Measurements from ENCODE around the gene ATOSB.

Gene ATOSB

GRCh38 chr9:35112257-35113020 lies 3.2 kb downstream of the ATOSB start:
- Histone ChIP-seq H3K4me1 (ENCODE audit: control insufficient read depth, insufficient read depth, low read length) (peaks cover 35% of the 10 kb centered on the region), H3K9ac (ENCODE audit: low read length) (no peak overlapping the region), H3K27me3 (ENCODE audit: control insufficient read depth, insufficient read depth, low read length) (no peaks in the 10 kb centered on the region), H3K27ac (ENCODE audit: low read depth, low read length) (no peak overlapping the region), H3K9me3 (ENCODE audit: control insufficient read depth, insufficient read depth, low read depth, low read length) (no peaks in the 10 kb centered on the region), H3K36me3 (ENCODE audit: control insufficient read depth, insufficient read depth, low read length) (peaks cover 4% of the 10 kb centered on the region; the same call in 1 of the 2 replicates), H3K4me3 (ENCODE audit: low read depth, low read length) (peak overlapping the region; percentile 43; the same call in 1 of the 2 replicates)

- peaks cover 30% of the 10 kb centered on the region for H3K4me1 ChIP-seq (ENCODE audit: control insufficient read depth, insufficient read depth, low read length)
- H3K27me3 ChIP-seq (ENCODE audit: control insufficient read depth, insufficient read depth, low read length) = no peaks in the 10 kb centered on the region
- H3K4me3 ChIP-seq (ENCODE audit: low read depth, low read length) = peak overlapping the region; percentile 74
- no peak overlapping the region for H3K27ac ChIP-seq (ENCODE audit: low read depth, low read length)
- peak overlapping the region; percentile 69 for H3K9ac ChIP-seq (ENCODE audit: low read length)
- no peaks in the 10 kb centered on the region for H3K9me3 ChIP-seq (ENCODE audit: control insufficient read depth, insufficient read depth, low read depth, low read length)
- H3K36me3 ChIP-seq (ENCODE audit: control insufficient read depth, insufficient read depth, low read length) = peaks cover 11% of the 10 kb centered on the region; the same call in 1 of the 2 replicates
Observed at GRCh38 chr9:35111001-35111933, 4.4 kb downstream of the ATOSB start.

GRCh38 chr9:35110327-35110761 lies 5.3 kb downstream of the ATOSB start:
- peaks cover 30% of the 10 kb centered on the region for H3K4me1 ChIP-seq (ENCODE audit: control insufficient read depth, insufficient read depth, low read length)

GRCh38 chr9:35108946-35109575 lies 6.6 kb downstream of the ATOSB start:
- Histone ChIP-seq H3K27me3 (ENCODE audit: control insufficient read depth, insufficient read depth, low read length) (no peaks in the 10 kb centered on the region), H3K9me3 (ENCODE audit: control insufficient read depth, insufficient read depth, low read depth, low read length) (no peaks in the 10 kb centered on the region), H3K4me1 (ENCODE audit: control insufficient read depth, insufficient read depth, low read length) (peaks cover 24% of the 10 kb centered on the region), H3K9ac (ENCODE audit: low read length) (no peak overlapping the region), H3K27ac (ENCODE audit: low read depth, low read length) (no peak overlapping the region), H3K36me3 (ENCODE audit: control insufficient read depth, insufficient read depth, low read length) (peaks cover 25% of the 10 kb centered on the region; the same call in 1 of the 2 replicates), H3K4me3 (ENCODE audit: low read depth, low read length) (no peak overlapping the region)

More at GRCh38 chr9:35110327-35110761, 5.3 kb downstream of the ATOSB start:
- H3K36me3 ChIP-seq (ENCODE audit: control insufficient read depth, insufficient read depth, low read length) = peaks cover 20% of the 10 kb centered on the region; the same call in 1 of the 2 replicates
- H3K27me3 ChIP-seq (ENCODE audit: control insufficient read depth, insufficient read depth, low read length) = no peaks in the 10 kb centered on the region
- no peak overlapping the region for H3K9ac ChIP-seq (ENCODE audit: low read length)
- H3K27ac ChIP-seq (ENCODE audit: low read depth, low read length) = no peak overlapping the region
- H3K4me3 ChIP-seq (ENCODE audit: low read depth, low read length) = peak overlapping the region; percentile 74
- H3K9me3 ChIP-seq (ENCODE audit: control insufficient read depth, insufficient read depth, low read depth, low read length) = no peaks in the 10 kb centered on the region

- Histone ChIP-seq H3K9me3 (ENCODE audit: control insufficient read depth, insufficient read depth, low read depth, low read length) (no peaks in the 10 kb centered on the region), H3K27me3 (ENCODE audit: control insufficient read depth, insufficient read depth, low read length) (no peaks in the 10 kb centered on the region), H3K36me3 (ENCODE audit: control insufficient read depth, insufficient read depth, low read length) (peaks cover 25% of the 10 kb centered on the region; the same call in 1 of the 2 replicates), H3K27ac (ENCODE audit: low read depth, low read length) (no peak overlapping the region), H3K4me3 (ENCODE audit: low read depth, low read length) (no peak overlapping the region), H3K4me1 (ENCODE audit: control insufficient read depth, insufficient read depth, low read length) (peaks cover 24% of the 10 kb centered on the region), H3K9ac (ENCODE audit: low read length) (no peak overlapping the region)
Observed at GRCh38 chr9:35108461-35108860, 7.2 kb downstream of the ATOSB start.

GRCh38 chr9:35107297-35108290 lies 8.1 kb downstream of the ATOSB start:
- Histone ChIP-seq H3K9ac (ENCODE audit: low read length) (no peak overlapping the region), H3K4me3 (ENCODE audit: low read depth, low read length) (no peak overlapping the region), H3K27ac (ENCODE audit: low read depth, low read length) (no peak overlapping the region), H3K36me3 (ENCODE audit: control insufficient read depth, insufficient read depth, low read length) (peaks cover 25% of the 10 kb centered on the region; the same call in 1 of the 2 replicates), H3K27me3 (ENCODE audit: control insufficient read depth, insufficient read depth, low read length) (no peaks in the 10 kb centered on the region), H3K9me3 (ENCODE audit: control insufficient read depth, insufficient read depth, low read depth, low read length) (no peaks in the 10 kb centered on the region), H3K4me1 (ENCODE audit: control insufficient read depth, insufficient read depth, low read length) (peaks cover 21% of the 10 kb centered on the region)

GRCh38 chr9:35106343-35106730 lies 9.3 kb downstream of the ATOSB start:
- peaks cover 32% of the 10 kb centered on the region for H3K36me3 ChIP-seq (ENCODE audit: control insufficient read depth, insufficient read depth, low read length)
- no peak overlapping the region for H3K9ac ChIP-seq (ENCODE audit: low read length)
- H3K27ac ChIP-seq (ENCODE audit: low read depth, low read length) = no peak overlapping the region
- no peaks in the 10 kb centered on the region for H3K27me3 ChIP-seq (ENCODE audit: control insufficient read depth, insufficient read depth, low read length)
- H3K4me1 ChIP-seq (ENCODE audit: control insufficient read depth, insufficient read depth, low read length) = peaks cover 18% of the 10 kb centered on the region
- no peaks in the 10 kb centered on the region for H3K9me3 ChIP-seq (ENCODE audit: control insufficient read depth, insufficient read depth, low read depth, low read length)
- no peak overlapping the region for H3K4me3 ChIP-seq (ENCODE audit: low read depth, low read length)

- Histone ChIP-seq H3K9me3 (ENCODE audit: control insufficient read depth, insufficient read depth, low read depth, low read length) (no peaks in the 10 kb centered on the region), H3K4me3 (ENCODE audit: low read depth, low read length) (no peak overlapping the region), H3K36me3 (ENCODE audit: control insufficient read depth, insufficient read depth, low read length) (peaks cover 38% of the 10 kb centered on the region), H3K27ac (ENCODE audit: low read depth, low read length) (no peak overlapping the region), H3K9ac (ENCODE audit: low read length) (no peak overlapping the region), H3K27me3 (ENCODE audit: control insufficient read depth, insufficient read depth, low read length) (no peaks in the 10 kb centered on the region), H3K4me1 (ENCODE audit: control insufficient read depth, insufficient read depth, low read length) (peaks cover 16% of the 10 kb centered on the region)
Observed at GRCh38 chr9:35105571-35106342, 9.9 kb downstream of the ATOSB start.

GRCh38 chr9:35105126-35105525 lies 10.5 kb downstream of the ATOSB start:
- Histone ChIP-seq H3K27me3 (ENCODE audit: control insufficient read depth, insufficient read depth, low read length) (no peaks in the 10 kb centered on the region), H3K9me3 (ENCODE audit: control insufficient read depth, insufficient read depth, low read depth, low read length) (no peaks in the 10 kb centered on the region), H3K4me3 (ENCODE audit: low read depth, low read length) (no peak overlapping the region), H3K9ac (ENCODE audit: low read length) (no peak overlapping the region), H3K36me3 (ENCODE audit: control insufficient read depth, insufficient read depth, low read length) (peaks cover 45% of the 10 kb centered on the region), H3K27ac (ENCODE audit: low read depth, low read length) (no peak overlapping the region), H3K4me1 (ENCODE audit: control insufficient read depth, insufficient read depth, low read length) (peaks cover 10% of the 10 kb centered on the region)
